ENCODE data around the gene SCUBE3. TPM values are rescaled to one million over a fixed set of nuclear protein-coding genes. Genes with fewer than 3 reads are reported as not detected.

Gene SCUBE3
- polyA plus RNA-seq, 6 donors from 2014 or later: 0.10 to 0.43 (median 0.25) TPM; not detected in 1

DNA sequence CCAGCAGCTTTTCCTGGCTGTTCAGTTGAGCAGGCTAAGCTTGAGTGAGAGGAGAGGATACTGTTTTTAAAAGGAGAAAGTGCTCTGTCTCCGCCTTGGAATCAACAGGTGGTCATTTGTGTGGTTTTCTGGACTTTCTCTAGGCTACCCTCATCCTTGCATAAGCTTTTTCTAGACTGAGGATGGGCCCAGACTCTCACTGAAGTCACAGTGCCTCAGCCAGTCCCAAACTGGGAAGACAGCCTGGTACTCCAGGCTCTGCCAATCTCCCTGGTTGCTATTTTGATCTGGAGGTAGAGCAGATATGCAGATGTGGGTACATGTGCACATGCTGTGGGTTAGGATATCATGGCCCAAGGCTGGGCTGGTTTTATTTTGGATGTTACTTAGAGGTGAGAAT is 7.0 kb downstream of the SCUBE3 start:
- ATAC-seq (ENCODE audit: low read depth in 2 of 2) (no peak), DNase-seq (no peak)
- peaks cover 28 to 48% (median 45%) of the 10 kb centered on the region in 3 donors for H3K27me3 Mint-ChIP-seq
- peaks cover 0 to 2% (median 0%) of the 10 kb centered on the region in 7 donors for H3K9me3 Mint-ChIP-seq
- no peaks in the 10 kb centered on the region for H3K36me3 Mint-ChIP-seq
- no peak overlapping the region for H3K27ac Mint-ChIP-seq
- H3K4me3 Mint-ChIP-seq: no peak overlapping the region
- H3K4me1 Mint-ChIP-seq: peaks cover 0 to 4% (median 0%) of the 10 kb centered on the region in 3 donors

- Mint-ChIP-seq H3K4me3 (no peak overlapping the region), H3K4me1 (no peaks in the 10 kb centered on the region), H3K27ac (no peak overlapping the region), H3K9me3 (peaks cover 0 to 2% (median 0%) of the 10 kb centered on the region in 7 donors), H3K36me3 (no peaks in the 10 kb centered on the region), H3K27me3 (peaks cover 9 to 21% (median 18%) of the 10 kb centered on the region in 3 donors)
- DNase-seq (no peak), ATAC-seq (ENCODE audit: low read depth in 2 of 2) (no peak)
Measured at GRCh38 chr6:35223396-35223795, 9.6 kb downstream of the SCUBE3 start.

GRCh38 chr6:35224720-35225119 is 11.0 kb downstream of the SCUBE3 start:
- peaks cover 0 to 2% (median 0%) of the 10 kb centered on the region in 7 donors for H3K9me3 Mint-ChIP-seq
- no peak overlapping the region for H3K4me3 Mint-ChIP-seq
- H3K27ac Mint-ChIP-seq: no peak overlapping the region
- no peak for ATAC-seq (ENCODE audit: low read depth in 2 of 2)
- DNase-seq: no peak
- peaks cover 4 to 9% (median 6%) of the 10 kb centered on the region in 3 donors for H3K27me3 Mint-ChIP-seq
- no peaks in the 10 kb centered on the region for H3K36me3 Mint-ChIP-seq
- H3K4me1 Mint-ChIP-seq: no peaks in the 10 kb centered on the region

DNA sequence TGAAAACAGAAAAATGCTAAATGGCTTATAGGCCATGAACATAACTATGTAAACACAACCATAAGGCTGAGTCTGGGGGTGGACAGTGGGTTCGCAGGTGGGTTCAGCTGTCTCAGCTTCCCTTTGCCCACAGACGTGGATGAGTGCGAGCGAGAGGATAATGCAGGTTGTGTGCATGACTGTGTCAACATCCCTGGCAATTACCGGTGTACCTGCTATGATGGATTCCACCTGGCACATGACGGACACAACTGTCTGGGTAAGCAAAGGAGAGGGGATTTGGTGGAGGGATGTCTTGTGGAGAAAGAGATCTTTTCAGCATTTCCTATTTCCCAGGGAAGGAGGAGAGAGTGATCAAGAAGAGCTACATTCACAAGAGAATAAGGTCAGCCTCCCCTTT is 14.7 kb downstream of the SCUBE3 start:
- H3K36me3 Mint-ChIP-seq: no peaks in the 10 kb centered on the region
- H3K27ac Mint-ChIP-seq: no peak overlapping the region

GRCh38 chr6:35229304-35229703 is 15.5 kb downstream of the SCUBE3 start:
- Mint-ChIP-seq H3K27ac (peak overlapping the region in 1 of 6 donors; percentile 55), H3K27me3 (no peaks in the 10 kb centered on the region), H3K4me3 (no peak overlapping the region), H3K4me1 (peaks cover 0 to 7% (median 0%) of the 10 kb centered on the region in 3 donors), H3K36me3 (peaks cover 0 to under 1% of the 10 kb centered on the region in 2 donors), H3K9me3 (no peaks in the 10 kb centered on the region)
- DNase-seq (no peak), ATAC-seq (ENCODE audit: low read depth in 2 of 2) (no peak)

More for the DNA sequence above, 14.7 kb downstream of the SCUBE3 start:
- ATAC-seq (ENCODE audit: low read depth in 2 of 2) (no peak), DNase-seq (no peak)
- Mint-ChIP-seq H3K4me3 (no peak overlapping the region), H3K4me1 (peaks cover 0 to 7% (median 0%) of the 10 kb centered on the region in 3 donors), H3K27me3 (no peaks in the 10 kb centered on the region), H3K9me3 (no peaks in the 10 kb centered on the region)

GRCh38 chr6:35230498-35230897 is 16.7 kb downstream of the SCUBE3 start:
- Mint-ChIP-seq H3K9me3 (peaks cover 0 to 5% (median 0%) of the 10 kb centered on the region in 7 donors), H3K36me3 (peaks cover 7 to 11% of the 10 kb centered on the region in 2 donors), H3K27ac (peak overlapping the region in 1 of 6 donors; percentile 16), H3K4me1 (peaks cover 0 to 7% (median 0%) of the 10 kb centered on the region in 3 donors), H3K4me3 (no peak overlapping the region), H3K27me3 (no peaks in the 10 kb centered on the region)
- no peak for DNase-seq
- no peak for ATAC-seq (ENCODE audit: low read depth in 2 of 2)

DNA sequence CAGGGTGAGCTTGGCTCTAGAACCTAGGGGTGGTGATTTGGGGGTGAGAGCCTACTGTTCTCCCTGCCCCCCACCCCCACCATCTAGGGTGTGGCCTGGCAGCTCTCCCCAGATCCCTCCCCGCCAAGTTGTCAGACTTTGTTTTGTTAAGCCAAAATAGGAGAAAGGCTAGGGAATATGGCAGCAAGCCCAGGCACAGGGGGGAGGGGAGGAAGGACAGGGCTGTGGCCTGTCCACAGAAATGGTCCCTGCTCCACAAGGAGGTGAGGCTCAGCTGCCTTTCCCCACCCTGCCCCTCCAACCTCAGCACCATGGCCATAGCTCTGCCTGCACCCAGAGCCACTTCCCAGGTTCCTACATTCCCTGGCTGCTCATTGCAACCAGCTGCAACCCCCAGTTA is 17.2 kb downstream of the SCUBE3 start:
- Mint-ChIP-seq H3K4me1 (peaks cover 0 to 7% (median 0%) of the 10 kb centered on the region in 3 donors), H3K27ac (no peak overlapping the region), H3K9me3 (peaks cover 0 to 6% (median 0%) of the 10 kb centered on the region in 7 donors)

GRCh38 chr6:35231563-35231962 is 17.8 kb downstream of the SCUBE3 start:
- H3K27me3 Mint-ChIP-seq: no peaks in the 10 kb centered on the region
- no peak for DNase-seq
- ATAC-seq (ENCODE audit: low read depth in 2 of 2): no peak
- peak overlapping the region in 1 of 6 donors; percentile 38 for H3K27ac Mint-ChIP-seq
- H3K36me3 Mint-ChIP-seq: peaks cover 7 to 11% of the 10 kb centered on the region in 2 donors
- H3K4me1 Mint-ChIP-seq: peaks cover 0 to 7% (median 0%) of the 10 kb centered on the region in 3 donors
- H3K9me3 Mint-ChIP-seq: peaks cover 0 to 7% (median 0%) of the 10 kb centered on the region in 7 donors
- H3K4me3 Mint-ChIP-seq: no peak overlapping the region

More for the DNA sequence above, 17.2 kb downstream of the SCUBE3 start:
- DNase-seq (no peak), ATAC-seq (ENCODE audit: low read depth in 2 of 2) (no peak)
- Mint-ChIP-seq H3K4me3 (no peak overlapping the region), H3K36me3 (peaks cover 7 to 11% of the 10 kb centered on the region in 2 donors), H3K27me3 (no peaks in the 10 kb centered on the region)

GRCh38 chr6:35234901-35235300 is 21.1 kb downstream of the SCUBE3 start:
- Mint-ChIP-seq H3K36me3 (peaks cover 7 to 11% of the 10 kb centered on the region in 2 donors), H3K9me3 (peaks cover 0 to 7% (median 0%) of the 10 kb centered on the region in 7 donors), H3K4me3 (no peak overlapping the region), H3K27ac (no peak overlapping the region), H3K27me3 (no peaks in the 10 kb centered on the region), H3K4me1 (peaks cover 0 to 11% (median 0%) of the 10 kb centered on the region in 3 donors)
- DNase-seq (no peak), ATAC-seq (ENCODE audit: low read depth in 2 of 2) (no peak)

DNA sequence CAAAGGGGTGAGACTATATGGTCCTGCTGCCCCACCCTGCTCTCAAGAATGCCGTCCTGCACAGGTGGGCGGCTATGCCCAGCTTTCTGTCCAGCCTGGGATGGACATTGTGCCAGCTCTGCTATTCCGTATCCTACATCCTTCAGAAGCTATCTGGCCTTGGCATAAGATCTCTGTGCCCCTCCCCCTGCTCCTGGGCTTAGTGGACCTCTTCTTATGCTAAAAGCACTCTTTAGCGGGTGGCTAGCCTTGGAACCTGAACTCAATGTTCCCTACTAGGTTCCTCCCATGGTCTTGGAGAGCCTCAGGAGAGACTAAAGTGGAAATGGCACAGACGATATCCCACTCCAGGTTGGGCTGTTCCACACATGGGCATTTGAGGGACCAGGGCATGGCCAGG is 22.5 kb downstream of the SCUBE3 start:
- Mint-ChIP-seq H3K36me3 (peaks cover 7 to 11% of the 10 kb centered on the region in 2 donors), H3K4me1 (peaks cover 2 to 9% (median 5%) of the 10 kb centered on the region in 3 donors), H3K4me3 (no peak overlapping the region), H3K27ac (no peak overlapping the region), H3K9me3 (peaks cover 0 to 7% (median 0%) of the 10 kb centered on the region in 7 donors), H3K27me3 (no peaks in the 10 kb centered on the region)
- no peak for DNase-seq
- no peak for ATAC-seq (ENCODE audit: low read depth in 2 of 2)

DNA sequence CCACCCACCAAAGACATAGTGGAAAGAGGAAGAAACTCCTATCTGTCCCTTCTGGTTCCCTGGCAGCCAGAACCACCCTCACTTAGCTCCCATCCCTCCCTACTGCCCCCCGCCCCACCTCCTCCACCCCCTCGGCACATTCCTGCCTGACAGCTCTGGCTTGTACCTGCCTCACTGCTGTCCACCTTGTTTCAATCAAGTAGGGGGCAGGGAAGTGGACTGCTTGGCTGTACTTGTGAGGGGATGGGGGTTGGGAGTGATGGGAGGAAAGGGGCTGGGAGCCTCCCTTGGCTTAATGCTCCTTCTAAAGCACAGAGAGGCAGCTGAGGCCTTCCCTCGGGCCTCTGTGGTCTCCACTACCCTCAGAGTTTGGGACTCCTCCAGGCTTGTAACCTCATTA is 23.7 kb downstream of the SCUBE3 start:
- no peak for ATAC-seq (ENCODE audit: low read depth in 2 of 2)
- H3K27ac Mint-ChIP-seq: no peak overlapping the region
- DNase-seq: no peak
- H3K27me3 Mint-ChIP-seq: no peaks in the 10 kb centered on the region
- H3K9me3 Mint-ChIP-seq: peaks cover 0 to 7% (median 0%) of the 10 kb centered on the region in 7 donors
- H3K4me1 Mint-ChIP-seq: peaks cover 5 to 11% (median 6%) of the 10 kb centered on the region in 3 donors
- H3K36me3 Mint-ChIP-seq: peaks cover 7 to 11% of the 10 kb centered on the region in 2 donors
- no peak overlapping the region for H3K4me3 Mint-ChIP-seq

GRCh38 chr6:35238843-35239289 is 25.1 kb downstream of the SCUBE3 start:
- ATAC-seq (ENCODE audit: low read depth in 2 of 2) (no peak), DNase-seq (no peak)
- Mint-ChIP-seq H3K4me1 (peaks cover 5 to 11% (median 6%) of the 10 kb centered on the region in 3 donors), H3K36me3 (peaks cover 7 to 11% of the 10 kb centered on the region in 2 donors), H3K27me3 (no peaks in the 10 kb centered on the region), H3K4me3 (peak overlapping the region in 1 of 8 donors; percentile 44), H3K9me3 (peaks cover 0 to 7% (median 0%) of the 10 kb centered on the region in 7 donors), H3K27ac (no peak overlapping the region)

DNA sequence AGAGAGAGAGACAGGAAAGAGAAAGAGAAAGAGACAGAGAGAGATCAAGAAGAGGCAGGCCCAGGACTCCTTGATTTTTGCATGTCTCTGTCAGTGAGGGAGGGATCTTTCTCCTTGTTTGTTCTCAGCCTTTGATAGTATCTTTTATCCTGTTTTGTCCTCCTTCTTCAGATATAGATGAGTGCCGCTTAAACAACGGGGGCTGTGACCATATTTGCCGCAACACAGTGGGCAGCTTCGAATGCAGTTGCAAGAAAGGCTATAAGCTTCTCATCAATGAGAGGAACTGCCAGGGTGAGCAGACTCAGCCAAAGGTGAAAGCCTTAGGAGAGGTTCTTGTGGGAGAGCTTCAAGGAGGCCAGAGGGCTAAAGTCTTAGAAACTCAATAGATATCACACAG is 25.8 kb downstream of the SCUBE3 start:
- H3K4me3 Mint-ChIP-seq: no peak overlapping the region
- H3K9me3 Mint-ChIP-seq: peaks cover 0 to 7% (median 0%) of the 10 kb centered on the region in 7 donors
- ATAC-seq (ENCODE audit: low read depth in 2 of 2) (no peak), DNase-seq (no peak)
- H3K4me1 Mint-ChIP-seq: peaks cover 6 to 13% (median 11%) of the 10 kb centered on the region in 3 donors
- peaks cover 5 to 14% of the 10 kb centered on the region in 2 donors for H3K36me3 Mint-ChIP-seq
- H3K27me3 Mint-ChIP-seq: no peaks in the 10 kb centered on the region
- no peak overlapping the region for H3K27ac Mint-ChIP-seq

Data from naive B cell (primary cell).